Measurements from ENCODE around the gene RIN3. TPM values are rescaled to one million over a fixed set of nuclear protein-coding genes. Genes with fewer than 3 reads are reported as not detected.

The RIN3 gene
- total and polyA plus RNA-seq, 10 of the 15 experiments (the other 5 are each of a cell fraction or from before 2014, with no cell fraction given), result 0.91 to 23.3 (median 6.3) TPM

- TF ChIP-seq BCLAF1 (IDR thresholded peaks at IDR 0.05), result no peak
- TF ChIP-seq MTA2 (IDR thresholded peaks at IDR 0.05; ENCODE audit: low read depth), result no peak
- no peak for TF ChIP-seq HDAC6 (IDR thresholded peaks at IDR 0.05; ENCODE audit: unreplicated experiment)
- no peak for TF ChIP-seq SMC3 (IDR thresholded peaks at IDR 0.05; ENCODE audit: borderline replicate concordance, low read length)
- TF ChIP-seq JUNB (IDR thresholded peaks at IDR 0.05), result no peak
- no peak for TF ChIP-seq IKZF1 (conservative IDR thresholded peaks at IDR 0.05)
- TF ChIP-seq ZNF592 (IDR thresholded peaks at IDR 0.05), result no peak
- no peak for TF ChIP-seq ZBTB40 (IDR thresholded peaks at IDR 0.05; ENCODE audit: borderline replicate concordance)
- no peak for TF ChIP-seq HDAC2 (IDR thresholded peaks at IDR 0.05)
- no peak for TF ChIP-seq GATAD2B (conservative IDR thresholded peaks at IDR 0.05; ENCODE audit: low read depth)
Measured at GRCh38 chr14:92493492-92493891, 20.1 kb upstream of the RIN3 start (continued).
